ENCODE measurements around the gene CD200.

CD200 gene

DNA sequence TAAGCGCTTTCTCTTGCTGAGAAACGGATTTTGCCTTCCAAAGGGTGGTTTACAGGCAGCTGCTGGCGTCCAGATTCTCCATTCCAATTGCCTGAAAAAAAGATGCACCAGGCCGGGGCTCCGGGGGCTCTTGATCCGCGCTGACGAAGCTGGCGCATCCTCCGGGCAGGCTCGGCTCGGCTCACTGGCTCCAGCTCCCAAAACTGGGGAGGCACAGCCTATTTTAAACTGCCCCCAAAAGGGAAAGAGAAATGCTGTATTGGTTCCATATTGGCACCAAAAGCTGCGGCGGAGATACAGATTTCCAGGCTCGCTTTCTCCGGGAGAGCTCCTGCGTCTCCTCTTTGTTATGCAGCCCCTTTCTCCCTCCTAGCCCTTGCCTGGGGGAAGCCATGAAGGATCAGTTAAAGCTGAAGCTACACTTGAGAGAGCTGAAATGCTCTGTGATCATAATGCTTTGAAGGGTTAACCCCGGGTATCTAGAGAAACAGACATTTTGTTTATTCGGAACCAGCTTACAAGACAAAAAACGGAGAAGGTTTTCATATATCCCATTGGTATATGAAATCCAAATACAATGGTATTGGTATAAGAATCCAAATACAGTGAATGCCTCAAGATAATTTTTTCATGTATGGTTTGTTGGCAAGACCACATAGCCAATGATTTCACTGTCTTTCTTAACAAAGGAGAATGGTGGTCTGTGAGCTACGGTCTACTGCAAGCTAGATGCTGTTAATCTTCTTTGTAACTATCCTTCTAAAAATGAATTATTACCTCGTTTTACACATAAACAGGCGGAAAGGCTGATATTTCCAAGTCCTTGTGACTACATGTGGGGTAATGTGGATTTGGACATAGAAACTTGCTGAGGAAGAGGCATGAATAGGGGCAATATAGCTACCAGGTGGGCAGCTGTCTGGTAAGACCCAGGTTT, 693 bp downstream of the CD200 start:
- DNase-seq: no peak

DNA sequence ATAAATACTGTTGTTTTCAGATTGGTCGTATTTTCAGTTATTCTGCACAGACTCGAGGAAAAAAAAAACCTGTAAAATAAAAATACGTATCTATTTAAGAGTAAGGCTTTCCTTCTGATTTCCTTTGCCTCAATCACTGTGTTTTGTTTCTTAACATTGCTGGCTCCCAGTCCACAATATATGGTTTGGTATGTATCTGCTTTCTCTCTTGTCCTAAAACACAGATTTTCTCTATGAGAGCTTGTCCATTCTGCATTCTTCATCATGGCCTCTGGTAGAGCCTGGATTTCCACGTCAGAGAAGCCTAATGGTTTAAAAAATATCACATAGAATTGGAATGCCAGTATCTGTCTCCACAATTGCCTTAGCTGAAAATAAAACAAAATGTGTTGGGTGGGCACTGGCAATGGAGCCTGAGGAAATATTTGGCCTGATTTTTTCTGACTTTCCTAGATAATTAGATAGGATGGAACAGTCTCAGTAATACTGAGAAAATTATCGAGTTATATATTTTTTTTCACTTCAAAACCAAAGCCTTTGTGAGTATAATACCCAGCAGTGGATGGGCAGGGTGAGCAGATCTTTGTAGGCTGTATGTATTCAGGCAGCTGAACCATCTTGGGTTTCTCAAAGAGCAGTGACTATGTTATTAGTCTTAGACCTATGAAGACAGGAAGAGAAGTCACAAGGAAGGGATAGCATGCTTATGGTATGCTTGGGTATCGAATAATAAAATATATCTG, 1.9 kb downstream of the CD200 start:
- no peak for DNase-seq

DNA sequence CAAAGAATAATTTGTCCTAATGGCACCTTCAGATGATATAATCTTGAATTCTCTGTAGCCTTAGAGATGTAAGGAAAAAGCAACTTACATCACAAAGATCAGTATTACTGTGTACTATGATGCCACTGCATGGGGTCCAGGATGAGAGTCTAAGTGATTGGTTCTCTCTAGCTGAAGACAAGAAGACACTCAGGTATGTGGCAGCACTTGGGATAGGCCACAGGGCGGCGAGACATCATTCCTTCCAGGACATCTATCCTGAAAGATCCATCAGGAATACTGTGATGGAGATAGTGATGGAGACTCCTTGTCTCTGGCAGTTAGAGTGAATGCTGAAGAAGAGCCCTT, 2.5 kb downstream of the CD200 start:
- no peak for DNase-seq

DNA sequence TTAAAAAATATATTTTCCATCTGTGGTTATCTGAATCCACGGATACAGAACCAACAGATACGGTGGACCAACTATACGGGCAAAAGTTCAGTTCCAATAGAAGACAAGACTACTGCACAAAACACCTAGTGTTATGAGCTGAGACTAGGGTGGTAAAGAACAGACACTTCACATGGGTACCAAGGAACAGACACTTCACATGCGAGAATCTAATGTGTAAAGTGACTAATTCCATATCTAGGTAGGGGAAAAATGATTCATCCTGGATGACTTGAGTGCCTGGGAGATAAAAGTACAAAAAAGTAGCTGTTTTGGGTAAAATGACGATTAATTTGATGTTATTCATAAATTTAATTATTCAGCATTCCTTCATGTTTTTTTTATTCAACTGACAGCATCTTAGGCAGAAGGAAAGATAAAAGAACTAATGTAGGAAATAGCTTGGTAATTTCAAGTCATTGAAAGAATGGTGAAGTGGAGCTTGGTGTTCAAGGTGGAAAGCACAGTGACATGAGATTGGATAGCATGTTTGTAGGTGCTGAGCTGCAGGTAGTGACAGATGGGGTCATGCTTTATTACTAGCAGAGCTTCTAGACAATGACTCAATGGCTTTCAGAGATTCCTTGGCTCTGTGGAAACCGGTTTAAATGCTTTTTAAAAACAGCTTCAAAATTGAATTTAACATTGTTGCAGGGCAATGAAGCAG, 5.2 kb downstream of the CD200 start:
- no peak for DNase-seq

DNA sequence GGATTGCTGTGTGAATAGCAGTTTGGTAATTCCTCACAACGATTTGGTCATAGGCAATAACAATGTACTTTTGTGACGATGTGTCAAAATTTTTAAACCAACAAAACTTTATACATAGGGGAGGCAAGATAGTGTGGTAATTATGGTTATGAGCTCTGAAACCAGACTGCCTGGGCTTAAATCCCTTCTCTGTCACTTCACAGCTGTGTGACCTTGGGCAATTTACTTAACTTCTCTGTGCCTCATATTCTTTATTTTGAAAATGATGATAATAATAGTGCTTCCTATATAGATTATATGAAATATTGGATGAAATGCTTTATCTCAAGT, 5.7 kb downstream of the CD200 start:
- DNase-seq: no peak

DNA sequence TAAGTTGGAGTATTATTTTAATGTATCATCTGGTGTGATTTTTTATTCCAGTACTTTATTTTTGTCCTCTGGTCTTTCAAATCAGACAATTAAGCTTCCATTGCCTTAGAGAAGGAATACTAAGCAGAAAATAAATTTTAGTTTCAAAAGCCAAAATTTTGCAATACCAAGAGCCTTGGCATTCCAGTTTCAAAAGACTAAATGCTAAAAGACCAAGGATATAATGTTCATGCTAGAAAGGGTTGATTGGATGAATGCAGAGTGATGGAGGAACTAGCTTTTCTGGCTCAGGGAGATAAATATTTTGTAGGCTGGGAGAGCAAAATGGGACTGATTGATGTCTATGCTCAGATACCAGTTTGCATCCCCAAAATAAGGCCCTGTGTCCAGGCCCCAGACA, 6.2 kb downstream of the CD200 start:
- DNase-seq: no peak

DNA sequence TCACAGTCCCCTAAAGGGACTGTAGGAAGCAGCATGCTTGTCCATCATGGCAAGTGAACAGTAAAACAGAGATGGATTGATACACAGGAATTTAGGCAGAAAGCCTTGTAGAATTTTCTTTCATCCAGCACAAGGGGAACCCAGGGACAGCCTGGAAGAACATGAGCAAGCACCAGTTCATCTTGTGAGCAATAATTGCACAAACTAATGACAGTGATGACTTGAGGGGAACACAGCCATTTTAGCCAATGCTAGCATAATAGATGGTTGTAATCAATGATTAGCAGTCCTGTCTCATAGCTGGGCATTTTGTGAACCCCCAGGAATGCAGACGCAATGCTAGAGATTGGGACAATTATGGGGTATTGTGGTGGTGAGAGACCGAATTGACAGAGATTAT, 6.7 kb downstream of the CD200 start:
- no peak for DNase-seq

DNA sequence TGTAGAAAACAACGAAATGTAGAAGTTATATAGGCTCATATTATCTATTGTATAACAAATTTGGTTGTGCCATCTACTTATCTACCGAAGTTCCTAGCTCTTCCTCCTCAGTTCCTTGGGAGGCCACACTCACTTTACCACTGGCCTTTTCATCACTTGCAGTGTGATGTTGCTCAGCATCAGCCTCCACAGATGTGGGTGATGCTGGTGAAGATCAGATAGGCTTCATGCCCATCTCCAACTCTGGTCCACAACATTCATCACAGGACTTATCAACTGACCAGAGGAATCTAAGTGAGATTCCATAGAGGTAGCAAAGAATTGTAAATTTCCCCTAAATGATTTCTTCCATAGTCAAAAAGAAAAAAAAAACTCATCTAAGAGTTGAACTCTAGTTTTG, 8.4 kb downstream of the CD200 start:
- DNase-seq: no peak

DNA sequence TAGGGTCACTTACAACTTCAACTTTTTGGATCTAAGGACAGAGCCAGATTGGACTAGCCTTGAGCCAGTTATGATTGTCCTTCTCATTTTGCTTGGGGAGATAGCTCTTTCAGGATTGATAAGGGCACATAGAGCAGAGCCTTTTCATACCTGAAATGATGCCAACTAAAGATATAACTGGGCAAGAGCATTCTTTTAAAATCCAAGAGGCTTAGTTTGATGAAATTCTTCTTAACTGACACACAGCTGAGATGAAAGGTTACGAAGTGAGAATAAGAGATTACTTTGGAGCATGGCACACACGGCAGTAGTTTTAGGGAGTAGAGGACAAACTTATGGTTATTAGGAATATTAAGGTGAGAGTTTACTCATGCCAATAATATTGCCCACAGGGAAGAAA, 12.7 kb downstream of the CD200 start:
- DNase-seq: no peak

DNA sequence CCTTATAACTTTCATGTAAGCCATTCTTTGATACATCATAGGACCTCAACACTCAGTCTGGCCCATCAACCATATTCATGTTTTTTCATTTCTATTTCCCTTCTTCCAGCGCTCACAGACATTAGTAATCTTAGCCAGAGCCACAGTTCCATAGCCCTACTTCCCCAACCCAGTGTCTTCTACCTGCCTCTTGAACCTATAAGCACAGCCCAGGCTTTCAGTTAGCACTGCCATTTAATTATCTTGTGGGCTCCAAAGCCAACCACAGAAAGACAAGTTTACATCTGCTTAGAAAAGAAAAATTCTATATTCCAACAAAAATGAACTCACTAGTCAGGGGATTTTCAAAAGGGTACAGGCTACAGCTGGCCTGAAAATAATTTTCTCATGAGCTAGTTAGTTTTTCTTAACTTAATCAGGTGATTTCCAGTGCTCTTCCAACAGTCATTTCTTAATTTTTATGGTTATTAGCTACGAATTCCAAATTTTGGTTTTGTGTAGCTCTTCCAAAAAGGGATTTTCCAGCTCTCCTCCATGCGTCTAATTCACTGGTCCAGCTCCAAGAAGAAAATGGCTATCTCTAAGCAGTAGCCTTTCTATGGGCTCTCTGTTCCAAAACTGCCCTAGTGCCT, 13.7 kb downstream of the CD200 start:
- no peak for DNase-seq

DNA sequence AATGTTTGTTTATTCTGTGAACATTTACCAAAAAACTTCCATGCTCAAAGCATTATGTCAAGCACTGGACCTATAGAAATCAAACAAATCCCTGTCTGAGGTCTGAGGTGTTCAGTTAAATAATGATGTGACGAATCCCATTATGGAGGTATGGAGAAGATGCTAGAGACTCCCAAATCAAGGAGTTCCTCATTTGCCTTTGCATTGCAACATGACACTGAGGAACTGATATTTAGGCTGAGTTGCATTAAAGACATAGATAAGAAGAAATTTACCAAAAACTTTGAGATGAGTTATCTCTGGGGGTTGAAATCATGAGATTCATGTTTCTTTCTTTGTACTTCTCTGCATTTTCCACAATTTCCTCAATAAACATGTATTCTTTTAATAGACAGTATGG, 16.0 kb downstream of the CD200 start:
- DNase-seq: no peak

DNA sequence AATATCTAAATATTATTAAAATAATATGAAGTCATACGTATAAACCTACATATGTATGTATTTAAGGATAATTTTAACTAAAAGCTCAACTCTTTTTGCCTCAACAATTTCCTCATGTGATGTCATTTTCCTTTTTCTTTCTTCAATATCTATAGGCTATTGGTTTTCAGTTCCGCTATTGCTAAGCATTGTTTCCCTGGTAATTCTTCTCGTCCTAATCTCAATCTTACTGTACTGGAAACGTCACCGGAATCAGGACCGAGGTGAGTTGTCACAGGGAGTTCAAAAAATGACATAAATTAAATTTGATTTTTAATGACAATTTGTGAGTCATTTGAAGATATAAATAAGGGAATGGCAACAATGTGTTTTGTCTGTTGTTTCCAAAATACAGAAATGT, 16.6 kb downstream of the CD200 start:
- DNase-seq: no peak

DNA sequence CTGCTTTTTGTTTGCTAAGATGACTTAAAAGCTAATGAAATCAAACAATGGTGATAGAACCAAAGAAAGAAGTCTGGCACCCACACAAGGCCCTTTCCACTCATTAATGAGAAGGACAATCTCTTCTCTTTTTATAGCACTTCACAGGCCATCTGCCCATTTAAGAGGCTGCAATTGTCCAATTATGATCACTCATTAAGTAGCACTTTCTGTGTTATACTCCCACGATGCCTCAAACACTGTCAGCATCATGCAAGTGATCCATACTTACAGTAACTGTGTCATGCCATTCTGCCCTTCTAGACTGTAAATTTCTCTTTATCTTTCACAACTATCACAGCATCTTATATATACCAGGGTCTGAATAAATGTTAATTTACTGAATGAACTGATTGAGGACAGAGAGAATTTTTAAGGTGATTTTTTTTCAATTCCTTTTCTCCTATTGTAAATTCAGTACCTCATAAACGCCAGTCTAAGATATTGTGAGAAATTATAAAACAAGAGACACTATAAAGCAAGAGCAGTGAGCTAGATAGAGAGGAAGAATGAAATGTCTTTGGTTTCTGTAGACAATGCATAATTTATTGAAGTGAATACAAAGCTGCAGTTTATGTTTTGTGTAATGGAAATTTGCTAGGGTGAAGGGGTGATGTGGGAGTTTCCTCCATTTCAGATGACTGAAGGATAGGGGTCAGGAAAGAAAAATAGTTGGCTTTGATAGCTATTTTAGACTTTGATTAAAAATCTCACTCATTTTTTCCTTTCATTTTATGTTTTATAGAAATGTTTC, 17.3 kb downstream of the CD200 start:
- DNase-seq: no peak

DNA sequence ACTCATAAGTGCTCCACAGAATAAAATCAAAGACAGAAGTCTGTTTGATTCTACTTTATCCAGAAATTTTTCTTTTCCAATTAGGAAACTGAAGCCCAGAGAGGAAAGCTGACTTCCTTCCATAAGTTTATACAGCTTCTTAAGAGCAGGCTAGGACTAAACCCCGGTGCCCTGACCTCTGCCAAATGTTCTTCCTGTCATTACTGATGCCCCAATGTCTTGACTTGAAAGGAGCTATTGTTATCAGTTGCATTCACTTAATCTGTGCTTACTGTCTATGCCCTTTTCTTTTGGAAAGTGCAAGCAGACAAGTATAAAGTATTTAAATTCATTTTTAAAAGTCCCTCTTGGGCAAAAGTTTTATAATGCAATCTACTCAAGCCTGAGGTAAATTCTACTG, 18.1 kb downstream of the CD200 start:
- DNase-seq: no peak

DNA sequence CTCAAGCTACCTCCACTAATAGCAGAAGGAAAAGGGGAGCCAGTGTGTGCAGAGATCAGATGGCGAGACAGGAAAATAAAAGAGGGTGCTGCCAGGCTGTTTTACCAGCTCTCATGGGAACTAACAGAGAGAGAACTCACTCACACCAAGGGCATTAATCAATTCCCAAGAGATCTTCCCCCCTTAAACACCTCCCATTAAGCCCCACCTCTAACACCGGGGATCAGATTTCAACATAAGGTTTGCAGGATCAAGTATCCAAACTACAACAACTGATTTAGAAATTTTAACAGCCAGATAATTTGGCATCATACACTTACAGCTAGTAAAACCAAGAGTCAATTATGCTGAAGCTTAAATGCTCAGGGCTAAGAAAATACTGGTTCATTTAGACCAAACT, 18.9 kb downstream of the CD200 start:
- DNase-seq: no peak

DNA sequence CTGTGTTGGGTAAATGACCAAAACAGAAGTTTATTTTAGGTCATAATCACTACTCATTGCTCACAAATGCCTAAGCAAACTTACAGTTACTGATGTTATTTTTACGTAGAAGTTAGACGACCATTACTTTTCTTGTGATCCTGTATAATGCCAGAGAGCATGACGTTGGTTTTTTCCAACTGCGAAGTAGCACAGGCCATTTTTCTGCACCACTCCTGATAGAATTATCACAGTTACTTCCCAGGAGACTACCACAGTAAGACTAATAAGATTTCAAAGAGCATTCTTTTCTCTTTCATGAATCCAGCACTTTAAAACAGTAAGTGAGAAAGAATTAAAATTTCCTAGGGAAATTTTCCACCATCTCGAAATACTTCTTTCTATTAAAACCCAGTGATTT, 19.8 kb downstream of the CD200 start:
- DNase-seq: no peak

DNA sequence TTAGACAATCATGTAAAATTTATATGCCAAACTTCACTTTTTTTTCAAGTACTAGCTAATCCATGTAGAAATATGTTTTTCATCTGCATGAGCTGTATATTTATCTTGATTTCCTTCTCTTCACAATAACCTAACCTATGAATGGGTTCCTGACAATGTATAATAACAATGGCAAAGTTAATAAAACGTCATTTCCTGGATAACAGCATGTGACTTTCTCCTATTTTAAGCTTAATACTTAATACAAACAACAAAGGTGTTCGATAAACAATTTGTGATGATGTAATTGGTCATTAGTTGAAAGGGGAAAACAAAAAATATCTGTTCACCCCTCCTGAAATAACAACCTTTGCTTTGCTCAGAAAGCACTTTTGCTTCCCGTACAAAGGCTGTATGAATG, 20.4 kb downstream of the CD200 start:
- DNase-seq: no peak

DNA sequence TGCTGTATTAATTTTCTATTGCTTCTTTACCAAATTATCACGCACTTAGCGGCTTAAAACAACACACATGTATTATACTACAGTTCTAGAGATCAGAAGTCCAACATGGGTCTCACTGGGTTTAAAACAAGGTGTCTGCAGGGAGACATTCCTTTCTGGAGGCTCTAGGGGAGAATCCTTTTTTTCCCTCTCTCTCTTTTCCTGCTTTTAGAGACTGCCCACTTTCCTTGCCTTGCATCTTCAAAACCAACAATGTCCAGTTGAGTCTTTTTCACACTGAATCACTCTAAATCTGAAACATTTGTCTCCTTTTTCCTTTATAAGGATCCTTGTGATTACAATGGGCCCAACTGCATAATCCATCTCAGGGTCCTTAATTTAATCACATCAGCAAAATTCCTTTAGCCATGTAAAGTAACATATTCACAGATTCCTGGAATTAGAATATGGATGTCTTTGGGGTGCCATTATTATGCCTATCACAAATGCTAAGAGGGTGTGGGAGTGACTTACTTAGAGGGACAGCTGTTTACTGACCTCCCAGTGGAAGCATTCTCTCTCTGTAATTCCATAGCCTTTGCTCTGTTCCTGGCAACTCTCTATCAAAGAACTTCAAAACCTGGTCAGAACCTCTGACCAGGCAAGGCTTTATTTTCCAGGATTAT, 21.8 kb downstream of the CD200 start:
- DNase-seq: no peak

DNA sequence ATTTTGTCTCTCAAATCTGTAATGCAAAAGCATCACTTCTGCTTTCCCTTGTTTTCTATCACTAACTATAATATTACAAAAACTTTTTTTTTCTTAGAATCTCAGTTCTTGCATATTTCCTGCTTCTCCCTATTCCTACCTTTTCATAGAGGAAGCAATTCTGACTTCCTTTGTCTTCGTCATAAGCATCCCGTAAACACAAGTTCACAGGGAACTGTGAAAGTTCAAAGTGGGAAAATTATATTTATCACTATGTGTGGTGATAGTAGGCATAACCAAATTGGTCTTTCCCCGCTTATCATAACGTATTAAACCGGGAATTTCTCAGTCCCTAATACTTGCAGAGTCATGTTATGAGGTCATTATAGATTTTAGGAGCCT, 22.3 kb downstream of the CD200 start:
- no peak for DNase-seq

DNA sequence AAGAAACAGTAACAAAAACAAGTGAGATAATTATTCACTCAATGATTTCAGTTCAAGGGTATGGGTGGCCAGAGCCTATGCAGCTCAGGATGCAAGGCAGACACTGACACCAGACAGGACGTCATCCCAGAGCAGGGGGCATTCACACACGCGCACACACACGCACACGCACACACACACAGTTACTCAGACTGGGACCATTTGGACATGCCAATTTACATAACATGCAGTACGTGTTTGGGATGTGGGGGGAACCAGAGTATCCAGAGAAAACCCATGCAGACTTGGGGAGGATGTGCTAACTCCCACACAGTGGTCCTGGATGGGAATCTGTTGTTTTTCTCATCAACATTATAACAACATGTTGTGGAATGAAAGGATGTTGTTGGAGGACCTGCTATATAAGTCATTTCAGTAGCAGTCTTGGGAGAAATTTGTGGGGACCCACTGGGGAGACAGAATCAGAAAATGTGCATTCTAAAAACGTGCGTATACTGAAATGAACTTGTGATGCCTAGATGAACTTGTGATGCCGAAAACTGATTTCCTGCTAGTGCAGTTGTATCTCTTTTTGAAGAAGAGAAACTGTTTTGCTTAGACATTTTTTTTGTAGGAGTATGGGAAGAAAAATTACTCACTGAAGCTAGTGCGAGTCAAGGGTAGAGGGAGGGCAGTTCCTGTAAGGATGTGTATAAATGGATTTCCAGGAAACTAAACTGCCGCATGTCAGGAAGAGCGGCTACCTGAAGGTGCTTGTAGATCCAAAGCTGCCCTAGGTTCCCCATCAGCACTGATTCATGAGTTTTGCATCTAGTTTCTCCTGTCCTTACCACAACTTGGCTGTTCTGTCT, 25.2 kb downstream of the CD200 start:
- no peak for DNase-seq

DNA sequence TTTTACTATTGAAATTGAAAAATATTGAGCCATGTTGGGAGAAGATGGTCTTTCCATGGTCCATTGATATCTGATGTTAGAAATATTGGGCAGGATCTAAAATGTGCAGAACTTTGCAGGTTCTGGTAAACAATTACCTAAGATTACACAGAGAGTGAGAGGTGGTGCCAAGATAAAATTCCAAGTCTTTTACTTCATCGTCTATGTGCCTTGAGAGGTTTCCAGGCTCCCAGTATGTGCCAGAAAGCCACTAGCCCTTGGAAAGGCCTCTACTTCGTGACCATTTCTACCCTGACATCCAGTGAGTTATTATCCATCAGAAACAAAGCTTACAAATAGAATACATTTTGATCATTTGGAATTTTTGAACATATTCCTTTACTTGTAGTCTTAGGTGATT, 27.6 kb downstream of the CD200 start:
- DNase-seq: no peak

Measured in RPMI8226 (cell line).